ENCODE data around the gene GABRR1.
"Not testable (repeated sequence)": the region's sequence is repeated elsewhere in the genome, so short reads cannot be mapped to it uniquely, and the experiment has no call there.

GABRR1 gene

DNA sequence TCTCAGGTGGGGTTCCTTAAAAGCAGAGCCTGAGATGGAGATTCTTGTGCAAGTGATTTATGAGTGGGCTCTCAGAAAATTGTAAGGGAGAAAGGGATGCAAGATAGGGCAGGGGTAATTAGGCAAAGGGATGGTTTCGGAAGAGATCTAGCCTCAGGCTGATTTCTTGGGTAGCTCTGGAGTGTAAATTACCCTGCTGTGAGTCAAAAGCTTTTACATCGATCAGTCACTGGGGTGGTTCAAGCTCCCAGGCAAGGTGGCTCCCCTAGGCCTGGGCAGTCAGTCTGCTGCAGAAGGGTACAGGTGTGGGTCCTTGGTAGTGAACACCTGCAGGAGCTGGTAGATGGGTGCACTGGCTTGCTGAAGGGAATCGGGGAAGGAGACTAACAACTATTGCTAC lies 82.4 kb downstream of the GABRR1 start:
- Histone ChIP-seq H3K4me3 (ENCODE audit: low read length) (no peak overlapping the region), H3K9me3 (replicated peaks; ENCODE audit: low read length) (no peaks in the 10 kb centered on the region), H3K27me3 (ENCODE audit: control insufficient read depth, insufficient read depth, low read length) (peaks cover 7% of the 10 kb centered on the region), H3K4me2 (ENCODE audit: low read length) (no peak overlapping the region), H3K36me3 (ENCODE audit: insufficient read depth, low read length) (no peaks in the 10 kb centered on the region), H3K4me1 (ENCODE audit: control insufficient read depth, insufficient read depth, low read length) (no peaks in the 10 kb centered on the region), H3K9ac (ENCODE audit: low read depth, low read length) (no peak overlapping the region)

DNA sequence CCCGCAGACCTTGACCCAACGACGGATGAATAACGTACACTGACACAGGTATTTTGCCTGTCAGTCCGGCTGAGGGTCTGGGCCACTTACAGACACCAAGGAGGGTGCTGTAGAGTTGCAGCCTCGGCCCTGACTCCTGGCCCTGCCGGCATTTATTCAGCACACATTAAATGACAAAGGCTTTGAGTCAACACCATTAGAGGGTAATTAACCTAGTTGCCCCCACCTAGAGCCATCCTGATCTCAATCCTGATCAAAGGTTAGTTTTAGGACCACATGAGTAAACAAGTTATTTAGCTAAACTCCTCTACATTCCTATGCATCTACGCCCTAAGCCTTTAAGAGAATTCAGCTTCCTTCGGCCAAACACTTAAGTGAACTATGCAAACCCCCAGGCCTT lies 83.2 kb downstream of the GABRR1 start:
- no peak overlapping the region for H3K4me2 ChIP-seq (ENCODE audit: low read length)
- H3K27me3 ChIP-seq (ENCODE audit: control insufficient read depth, insufficient read depth, low read length), result peaks cover 7% of the 10 kb centered on the region
- no peaks in the 10 kb centered on the region for H3K4me1 ChIP-seq (ENCODE audit: control insufficient read depth, insufficient read depth, low read length)
- H3K36me3 ChIP-seq (ENCODE audit: insufficient read depth, low read length), result no peaks in the 10 kb centered on the region
- H3K9me3 ChIP-seq (replicated peaks; ENCODE audit: low read length), result no peaks in the 10 kb centered on the region
- H3K4me3 ChIP-seq (ENCODE audit: low read length), result no peak overlapping the region
- no peak overlapping the region for H3K9ac ChIP-seq (ENCODE audit: low read depth, low read length)

DNA sequence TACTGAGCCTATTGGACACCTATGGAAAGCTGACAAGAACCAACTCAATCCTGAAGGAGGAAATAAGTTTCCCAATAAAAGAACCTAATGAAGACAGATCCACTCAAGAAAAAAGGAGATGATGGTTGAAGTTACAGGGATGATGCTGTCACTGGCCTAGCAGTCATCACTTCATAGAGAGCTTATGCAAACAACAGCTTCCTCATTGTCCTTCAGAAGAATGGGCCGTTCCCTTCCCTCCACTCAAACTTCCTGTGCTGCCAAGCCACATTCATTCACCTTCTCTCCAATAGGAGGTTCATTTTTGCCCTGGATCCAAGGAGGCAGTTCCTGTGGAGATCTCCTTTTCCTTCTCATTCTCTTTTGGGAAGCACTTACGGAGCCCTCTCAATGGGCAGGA lies 85.1 kb downstream of the GABRR1 start:
- Histone ChIP-seq H3K9ac (ENCODE audit: low read depth, low read length) (no peak overlapping the region), H3K4me1 (ENCODE audit: control insufficient read depth, insufficient read depth, low read length) (no peaks in the 10 kb centered on the region), H3K4me2 (ENCODE audit: low read length) (no peak overlapping the region), H3K4me3 (ENCODE audit: low read length) (no peak overlapping the region), H3K9me3 (replicated peaks; ENCODE audit: low read length) (no peaks in the 10 kb centered on the region), H3K27me3 (ENCODE audit: control insufficient read depth, insufficient read depth, low read length) (peaks cover 7% of the 10 kb centered on the region), H3K36me3 (ENCODE audit: insufficient read depth, low read length) (no peaks in the 10 kb centered on the region)

DNA sequence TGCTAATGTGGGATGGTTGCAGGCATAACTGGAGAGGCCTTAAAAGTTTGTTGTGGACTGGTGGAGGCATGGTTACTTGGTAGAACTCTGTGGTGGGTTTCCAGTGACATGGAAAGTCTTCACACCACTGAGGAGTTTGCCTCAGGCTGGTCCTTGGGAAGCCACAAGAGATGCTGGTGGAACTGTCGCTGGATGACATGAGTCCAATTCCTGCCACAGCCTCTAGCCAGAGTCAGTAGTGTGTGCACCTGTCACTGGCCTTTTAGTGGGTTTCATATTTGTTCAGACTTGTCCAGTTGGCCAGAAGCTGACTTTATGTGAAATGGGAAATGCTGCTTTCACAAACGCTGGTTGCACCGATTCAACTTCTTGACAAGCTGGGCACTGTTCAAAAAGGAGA lies 85.6 kb downstream of the GABRR1 start:
- Histone ChIP-seq H3K9me3 (replicated peaks; ENCODE audit: low read length) (no peaks in the 10 kb centered on the region), H3K27me3 (ENCODE audit: control insufficient read depth, insufficient read depth, low read length) (peaks cover 7% of the 10 kb centered on the region), H3K4me2 (ENCODE audit: low read length) (no peak overlapping the region), H3K4me3 (ENCODE audit: low read length) (no peak overlapping the region), H3K36me3 (ENCODE audit: insufficient read depth, low read length) (no peaks in the 10 kb centered on the region), H3K4me1 (ENCODE audit: control insufficient read depth, insufficient read depth, low read length) (no peaks in the 10 kb centered on the region), H3K9ac (ENCODE audit: low read depth, low read length) (no peak overlapping the region)

DNA sequence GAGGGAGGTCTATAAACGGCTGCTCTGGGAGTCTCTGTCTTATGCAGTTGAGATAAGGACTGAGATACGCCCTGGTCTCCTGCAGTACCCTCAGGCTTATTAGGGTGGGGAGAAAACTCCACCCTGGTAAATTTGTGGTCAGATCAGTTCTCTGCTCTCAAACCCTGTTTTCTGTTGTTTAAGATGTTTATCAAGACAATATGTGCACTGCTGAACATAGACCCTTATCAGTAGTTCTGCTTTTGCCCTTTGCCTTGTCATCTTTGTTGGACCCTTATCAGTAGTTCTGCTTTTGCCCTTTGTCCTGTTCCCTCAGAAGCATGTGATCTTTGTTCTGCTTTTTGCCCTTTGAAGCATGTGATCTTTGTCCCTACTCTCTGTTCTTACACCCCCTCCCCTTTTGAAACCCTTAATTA lies 88.9 kb downstream of the GABRR1 start:
- not testable (repeated sequence) for H3K4me1 ChIP-seq (ENCODE audit: control insufficient read depth, insufficient read depth, low read length); H3K9ac ChIP-seq (ENCODE audit: low read depth, low read length)

More for the DNA sequence above, 88.9 kb downstream of the GABRR1 start:
- not testable (repeated sequence) for H3K4me3 ChIP-seq (ENCODE audit: low read length); H3K9me3 ChIP-seq (replicated peaks; ENCODE audit: low read length); H3K4me2 ChIP-seq (ENCODE audit: low read length); H3K36me3 ChIP-seq (ENCODE audit: insufficient read depth, low read length); H3K27me3 ChIP-seq (ENCODE audit: control insufficient read depth, insufficient read depth, low read length)
